IMR-90 (cell line): ENCODE results near the gene FAM20A. TPM values are rescaled to one million over a fixed set of nuclear protein-coding genes. Genes with fewer than 3 reads are reported as not detected.

Experiments
- ATAC-seq: fragments of 200-7000 bp; cut with Tn5 transposase; 2 replicates; pipeline ENCODE4 v1.9.1; 2020; ENCODE audit warnings: low read depth, mild to moderate bottlenecking, moderate library complexity
- BruUV-seq: library from RNA; stranded (reverse); fragments of 400-500 nt; replicated peaks from 2 replicates; lab custom pipeline; 2021; lab: Mats Ljungman, UMichigan
- CTCF ChIA-PET: fragments of 300-600 bp; formaldehyde crosslinking; extraction: SDS; loops from one replicate; lab custom pipeline; 2021; ENCODE audit warnings: antibody characterized with exemption; lab: Yijun Ruan, JAX
- POLR2A ChIA-PET: fragments of 300-600 bp; sonication (Branson Sonifier 250); formaldehyde crosslinking; loops from one replicate; lab custom pipeline; 2022; ENCODE audit warnings: antibody characterized with exemption; ENCODE audit not compliant: unreplicated experiment; lab: Charles Lee
- DNase-seq: peaks from one replicate; pipeline ENCODE4 v3.0.0; 2013
- H2AFZ ChIP-seq: replicated peaks from 2 replicates; pipeline ENCODE3; 2013; ENCODE audit warnings: low read length, mild to moderate bottlenecking; ENCODE audit not compliant: poor library complexity
- H2AK5ac ChIP-seq: 2 replicates; pipeline ENCODE4 v1.6.1; 2013; ENCODE audit warnings: low read depth, low read length, inconsistent platforms
- H2AK9ac ChIP-seq: replicated peaks from 2 replicates; pipeline ENCODE3; 2013; ENCODE audit warnings: mild to moderate bottlenecking, low read depth, low read length, moderate library complexity; ENCODE audit not compliant: poor library complexity
- H2BK120ac ChIP-seq: 2 replicates; pipeline ENCODE4 v1.6.1; 2013; ENCODE audit warnings: low read depth, low read length, inconsistent platforms
- H2BK15ac ChIP-seq: 3 replicates; pipeline ENCODE4 v1.6.1; 2013; ENCODE audit warnings: low read depth, low read length, inconsistent platforms
- H2BK20ac ChIP-seq: 2 replicates; pipeline ENCODE4 v1.6.1; 2013; ENCODE audit warnings: low read depth, mild to moderate bottlenecking, inconsistent platforms, low read length, moderate library complexity
- H2BK5ac ChIP-seq: 2 replicates; pipeline ENCODE4 v1.6.1; 2013; ENCODE audit warnings: mild to moderate bottlenecking, low read depth, low read length, inconsistent platforms; ENCODE audit not compliant: poor library complexity, severe bottlenecking
- H3K14ac ChIP-seq: replicated peaks from 2 replicates; pipeline ENCODE4 v1.6.1; 2013; ENCODE audit warnings: low read depth, low read length, inconsistent platforms
- H3K18ac ChIP-seq: 2 replicates; pipeline ENCODE4 v1.6.1; 2013; ENCODE audit warnings: low read depth, low read length, control low read depth
- H3K23ac ChIP-seq: 2 replicates; pipeline ENCODE4 v1.6.1; 2013; ENCODE audit warnings: low read depth, low read length, inconsistent platforms
- H3K27ac ChIP-seq: 2 replicates; pipeline ENCODE4 v1.5.1; 2013; ENCODE audit warnings: mild to moderate bottlenecking, control low read depth, low read length; ENCODE audit not compliant: insufficient read depth
- H3K27me3 ChIP-seq: 2 replicates; pipeline ENCODE4 v1.6.1; 2013; ENCODE audit warnings: low read length; ENCODE audit not compliant: control insufficient read depth, insufficient read depth
- H3K36me3 ChIP-seq: 2 replicates; pipeline ENCODE4 v1.6.1; 2013; ENCODE audit warnings: low read length, mixed read lengths; ENCODE audit not compliant: control insufficient read depth, insufficient read depth
- H3K4ac ChIP-seq: 2 replicates; pipeline ENCODE4 v1.6.1; 2013; ENCODE audit warnings: low read depth, low read length, inconsistent platforms
- H3K4me1 ChIP-seq: 2 replicates; pipeline ENCODE4 v1.6.1; 2013; ENCODE audit warnings: low read length, mixed read lengths; ENCODE audit not compliant: control insufficient read depth, insufficient read depth
- H3K4me2 ChIP-seq: 2 replicates; pipeline ENCODE4 v1.6.1; 2013; ENCODE audit warnings: low read depth, mild to moderate bottlenecking, control low read depth, low read length, moderate library complexity
- H3K4me3 ChIP-seq: 2 replicates; pipeline ENCODE4 v1.5.1; 2013; ENCODE audit warnings: low read depth, mild to moderate bottlenecking, control low read depth, low read length, moderate library complexity; ENCODE audit not compliant: insufficient read depth
- H3K56ac ChIP-seq: 2 replicates; pipeline ENCODE4 v1.6.1; 2013; ENCODE audit warnings: low read length, inconsistent platforms; ENCODE audit not compliant: insufficient read depth; ENCODE audit errors: extremely low read depth
- H3K79me1 ChIP-seq, 2 experiments: 2 replicates each; pipeline ENCODE4 v1.6.1; 2013; ENCODE audit warnings: low read length in 2 of 2, inconsistent platforms in 1 of 2, low read depth in 1 of 2
- H3K9ac ChIP-seq: 2 replicates; pipeline ENCODE4 v1.6.1; 2013; ENCODE audit warnings: low read depth, low read length, control low read depth
- H3K9me1 ChIP-seq: 2 replicates; pipeline ENCODE4 v1.6.1; 2013; ENCODE audit warnings: low read length, inconsistent platforms; ENCODE audit not compliant: insufficient read depth
- H3K9me3 ChIP-seq: 2 replicates; pipeline ENCODE4 v1.6.1; 2013; ENCODE audit warnings: low read length; ENCODE audit not compliant: control insufficient read depth, insufficient read depth
- H4K20me1 ChIP-seq: 2 replicates; pipeline ENCODE4 v1.6.1; 2013; ENCODE audit warnings: low read length, inconsistent platforms; ENCODE audit not compliant: insufficient read depth
- H4K5ac ChIP-seq: 2 replicates; pipeline ENCODE4 v1.6.1; 2013; ENCODE audit warnings: mild to moderate bottlenecking, low read depth, low read length, control low read depth
- H4K8ac ChIP-seq, 2 experiments: 2 replicates each; pipeline ENCODE4 v1.6.1; 2013; ENCODE audit warnings: low read depth in 2 of 2, low read length in 2 of 2, control low read depth in 1 of 2, inconsistent platforms in 1 of 2
- H4K91ac ChIP-seq: 2 replicates; pipeline ENCODE4 v1.6.1; 2013; ENCODE audit warnings: low read depth, low read length, inconsistent platforms; ENCODE audit not compliant: insufficient read depth
- BHLHE40 ChIP-seq: fragments of 150-350 bp; IDR thresholded peaks from 2 replicates; pipeline ENCODE4 v1.6.1; 2016; ENCODE audit warnings: mild to moderate bottlenecking, low read depth, low read length
- CEBPB ChIP-seq: IDR thresholded peaks from 2 replicates; pipeline ENCODE4 v1.6.1; 2012; ENCODE audit warnings: low read depth, low read length, improper control_type of control experiment
- CHD1 ChIP-seq: IDR thresholded peaks from 2 replicates; pipeline ENCODE4 v1.6.1; 2012; ENCODE audit warnings: low read depth, low read length, improper control_type of control experiment
- FOS ChIP-seq: fragments of 150-350 bp; IDR thresholded peaks from 2 replicates; pipeline ENCODE4 v1.6.1; 2016; ENCODE audit warnings: low read depth, low read length
- MAFK ChIP-seq: IDR thresholded peaks from 2 replicates; pipeline ENCODE4 v1.6.1; 2012; ENCODE audit warnings: low read depth, low read length, improper control_type of control experiment
- MAZ ChIP-seq: IDR thresholded peaks from 2 replicates; pipeline ENCODE4 v1.6.1; 2012; ENCODE audit warnings: low read depth, mild to moderate bottlenecking, low read length, improper control_type of control experiment, moderate library complexity, borderline replicate concordance
- MXI1 ChIP-seq: IDR thresholded peaks from 2 replicates; pipeline ENCODE4 v1.6.1; 2012; ENCODE audit warnings: low read depth, mild to moderate bottlenecking, low read length, moderate library complexity, borderline replicate concordance
- NFE2L2 ChIP-seq: fragments of 150-350 bp; IDR thresholded peaks from 2 replicates; pipeline ENCODE4 v1.6.1; 2016; ENCODE audit warnings: low read depth, mild to moderate bottlenecking, low read length
- POLR2A ChIP-seq: IDR thresholded peaks from 2 replicates; pipeline ENCODE4 v1.6.1; 2012; ENCODE audit warnings: mild to moderate bottlenecking, low read depth, low read length
- RAD21 ChIP-seq: IDR thresholded peaks from 2 replicates; pipeline ENCODE4 v1.6.1; 2012; ENCODE audit warnings: low read length, improper control_type of control experiment
- RCOR1 ChIP-seq: IDR thresholded peaks from 2 replicates; pipeline ENCODE4 v1.6.1; 2012; ENCODE audit warnings: mild to moderate bottlenecking, low read length, improper control_type of control experiment; ENCODE audit not compliant: insufficient replicate concordance
- RFX5 ChIP-seq: IDR thresholded peaks from 2 replicates; pipeline ENCODE4 v1.8.0; 2012; ENCODE audit warnings: low read depth, mild to moderate bottlenecking, low read length, moderate library complexity
- SMC3 ChIP-seq: fragments of 150-350 bp; IDR thresholded peaks from 2 replicates; pipeline ENCODE4 v1.6.1; 2016; ENCODE audit warnings: low read depth, mild to moderate bottlenecking, antibody characterized with exemption, low read length, moderate library complexity
- WGBS, 2 experiments: methylation state at CpG; one replicate each; pipeline versions ENCODE4 v1.1.5 to v1.1.7; 2013; ENCODE audit warnings: missing lambda C conversion rate in 2 of 2; ENCODE audit not compliant: insufficient read length in 1 of 2; ENCODE audit errors: extremely low coverage in 2 of 2; 5-methylcytosine and 5-hydroxymethylcytosine counted together
- dilution Hi-C: fragments of 300-500 bp; cut with HindIII; formaldehyde crosslinking; loops from one replicate; pipeline ENCODE4 v1.14.3; 2018; ENCODE audit warnings: low sequenced_read_pairs; ENCODE audit not compliant: unreplicated experiment
- in situ Hi-C: fragments of 300-500 bp; cut with MboI; formaldehyde crosslinking; loops from 3 replicates; pipeline ENCODE4 v1.14.3; 2019; ENCODE audit warnings: low sequenced_read_pairs, inconsistent platforms, mixed read lengths
- intact Hi-C: fragments of 100-400 bp; cut with micrococcal nuclease; formaldehyde crosslinking; loops from 2 replicates; pipeline ENCODE4 v1.10.0; 2022
- polyA plus RNA-seq, 3 experiments: library from polyadenylated mRNA; depleted of rRNA; stranded (reverse); fragments of >200 nt; gene quantifications; 2 replicates each; pipeline ENCODE4 v1.2.3, GENCODE V29; 2012; ENCODE audit warnings: low replicate concordance in 1 of 3
- total RNA-seq: library from RNA; depleted of rRNA; stranded (reverse); fragments of >200 nt; gene quantifications from 2 replicates; pipeline ENCODE4 v1.2.3, GENCODE V29; 2012
- TF ChIP-seq, protein P1 (sequence below): conservative IDR thresholded peaks from 2 replicates; pipeline ENCODE4 v1.5.1; 2012; ENCODE audit warnings: mild to moderate bottlenecking, low read depth, low read length, improper control_type of control experiment
- TF ChIP-seq, protein P2 (sequence below): fragments of 150-350 bp; IDR thresholded peaks from 2 replicates; pipeline ENCODE4 v1.6.1; 2016; ENCODE audit warnings: low read depth, mild to moderate bottlenecking, low read length, moderate library complexity, borderline replicate concordance
- TF ChIP-seq, protein P3 (sequence below): fragments of 150-350 bp; IDR thresholded peaks from 2 replicates; pipeline ENCODE4 v1.6.1; 2017; ENCODE audit warnings: mild to moderate bottlenecking, antibody characterized with exemption, low read length, low read depth

The FAM20A gene
- total and polyA plus RNA-seq, 2 of the 4 experiments (the other 2 are of a cell fraction) = not detected

DNA sequence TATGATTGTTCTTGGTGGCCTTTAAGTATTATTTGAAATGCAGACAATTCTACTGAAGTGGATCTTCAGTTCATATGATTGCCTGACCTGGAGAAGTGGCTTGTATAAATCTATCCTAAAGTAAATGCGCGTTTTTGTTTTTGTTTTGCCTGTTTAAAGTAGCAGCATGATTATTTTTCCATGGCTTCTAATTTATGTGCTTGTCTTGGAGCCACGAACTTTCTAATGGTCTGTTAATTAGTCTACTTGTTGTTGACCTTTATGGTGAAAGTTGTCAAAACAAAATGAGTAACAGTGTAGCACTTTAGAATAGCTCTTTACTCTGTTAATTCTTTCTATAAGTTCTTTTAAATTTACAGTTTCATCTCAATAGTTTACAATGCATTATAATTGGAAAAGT is 87.2 kb downstream of the FAM20A start:
- CTCF ChIA-PET = no interaction called here

More for the DNA sequence above, 87.2 kb downstream of the FAM20A start:
- Histone ChIP-seq H3K27ac (no peak overlapping the region), H3K14ac (no peak overlapping the region), H2BK15ac (no peak overlapping the region), H3K23ac (peak overlapping the region; percentile 99; the same call in 1 of the 2 replicates), H3K9me1 (peaks cover 2% of the 10 kb centered on the region; the same call in 1 of the 2 replicates), H3K4me1 (peaks cover 1% of the 10 kb centered on the region; the same call in 1 of the 2 replicates), H2BK20ac (no peak overlapping the region), H3K79me1 (peaks cover 8 to 35% of the 10 kb centered on the region in 2 experiments), H3K27me3 (no peaks in the 10 kb centered on the region), H3K56ac (0 out of 2 replicates have a peak overlapping the region, but pooled peaks have one; percentile 94), H2AK5ac (no peak overlapping the region), H2AK9ac (no peak overlapping the region), H3K18ac (no peak overlapping the region), H2AFZ (no peak overlapping the region), H2BK120ac (no peak overlapping the region), H3K4ac (no peak overlapping the region), H3K9ac (peak overlapping the region; percentile 98; the same call in 1 of the 2 replicates), H3K9me3 (no peaks in the 10 kb centered on the region), H4K20me1 (peaks cover 41% of the 10 kb centered on the region), H4K5ac (no peak overlapping the region), H4K91ac (no peak overlapping the region), H3K4me3 (peak overlapping the region; percentile 77), H2BK5ac (peak overlapping the region; percentile 97), H3K36me3 (peaks cover 13% of the 10 kb centered on the region), H3K4me2 (peak overlapping the region; percentile 71), H4K8ac (no peak overlapping the region)
- BruUV-seq = no TSS peak
- in situ Hi-C loops = no loop called here
- dilution Hi-C loops = no loop called here
- DNase-seq (no peak), ATAC-seq (no peak)
- POLR2A ChIA-PET = no interaction called here
- WGBS, 2 experiments = no CpG with 5 or more reads among the region's 3 CpGs
- TF ChIP-seq, protein P1, sequence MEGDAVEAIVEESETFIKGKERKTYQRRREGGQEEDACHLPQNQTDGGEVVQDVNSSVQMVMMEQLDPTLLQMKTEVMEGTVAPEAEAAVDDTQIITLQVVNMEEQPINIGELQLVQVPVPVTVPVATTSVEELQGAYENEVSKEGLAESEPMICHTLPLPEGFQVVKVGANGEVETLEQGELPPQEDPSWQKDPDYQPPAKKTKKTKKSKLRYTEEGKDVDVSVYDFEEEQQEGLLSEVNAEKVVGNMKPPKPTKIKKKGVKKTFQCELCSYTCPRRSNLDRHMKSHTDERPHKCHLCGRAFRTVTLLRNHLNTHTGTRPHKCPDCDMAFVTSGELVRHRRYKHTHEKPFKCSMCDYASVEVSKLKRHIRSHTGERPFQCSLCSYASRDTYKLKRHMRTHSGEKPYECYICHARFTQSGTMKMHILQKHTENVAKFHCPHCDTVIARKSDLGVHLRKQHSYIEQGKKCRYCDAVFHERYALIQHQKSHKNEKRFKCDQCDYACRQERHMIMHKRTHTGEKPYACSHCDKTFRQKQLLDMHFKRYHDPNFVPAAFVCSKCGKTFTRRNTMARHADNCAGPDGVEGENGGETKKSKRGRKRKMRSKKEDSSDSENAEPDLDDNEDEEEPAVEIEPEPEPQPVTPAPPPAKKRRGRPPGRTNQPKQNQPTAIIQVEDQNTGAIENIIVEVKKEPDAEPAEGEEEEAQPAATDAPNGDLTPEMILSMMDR = no peak
- TF ChIP-seq FOS (no peak), RAD21 (no peak), MXI1 (no peak), RFX5 (no peak), SMC3 (no peak), MAZ (no peak), NFE2L2 (no peak), CEBPB (no peak), POLR2A (no peak; the same call in none of the 2 replicates), BHLHE40 (no peak), MAFK (no peak), RCOR1 (no peak), CHD1 (no peak)
- TF ChIP-seq, protein P2, sequence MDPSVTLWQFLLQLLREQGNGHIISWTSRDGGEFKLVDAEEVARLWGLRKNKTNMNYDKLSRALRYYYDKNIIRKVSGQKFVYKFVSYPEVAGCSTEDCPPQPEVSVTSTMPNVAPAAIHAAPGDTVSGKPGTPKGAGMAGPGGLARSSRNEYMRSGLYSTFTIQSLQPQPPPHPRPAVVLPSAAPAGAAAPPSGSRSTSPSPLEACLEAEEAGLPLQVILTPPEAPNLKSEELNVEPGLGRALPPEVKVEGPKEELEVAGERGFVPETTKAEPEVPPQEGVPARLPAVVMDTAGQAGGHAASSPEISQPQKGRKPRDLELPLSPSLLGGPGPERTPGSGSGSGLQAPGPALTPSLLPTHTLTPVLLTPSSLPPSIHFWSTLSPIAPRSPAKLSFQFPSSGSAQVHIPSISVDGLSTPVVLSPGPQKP = no peak
- TF ChIP-seq, protein P3, sequence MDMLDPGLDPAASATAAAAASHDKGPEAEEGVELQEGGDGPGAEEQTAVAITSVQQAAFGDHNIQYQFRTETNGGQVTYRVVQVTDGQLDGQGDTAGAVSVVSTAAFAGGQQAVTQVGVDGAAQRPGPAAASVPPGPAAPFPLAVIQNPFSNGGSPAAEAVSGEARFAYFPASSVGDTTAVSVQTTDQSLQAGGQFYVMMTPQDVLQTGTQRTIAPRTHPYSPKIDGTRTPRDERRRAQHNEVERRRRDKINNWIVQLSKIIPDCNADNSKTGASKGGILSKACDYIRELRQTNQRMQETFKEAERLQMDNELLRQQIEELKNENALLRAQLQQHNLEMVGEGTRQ = no peak
- intact Hi-C loops = no loop called here
